Measurements from ENCODE around the gene ASB15.

Gene ASB15

GRCh38 chr7:123673137-123673732, 71.6 kb downstream of the ASB15 start:
- no peak for DNase-seq

GRCh38 chr7:123673752-123674398, 72.3 kb downstream of the ASB15 start:
- no peak for DNase-seq

DNA sequence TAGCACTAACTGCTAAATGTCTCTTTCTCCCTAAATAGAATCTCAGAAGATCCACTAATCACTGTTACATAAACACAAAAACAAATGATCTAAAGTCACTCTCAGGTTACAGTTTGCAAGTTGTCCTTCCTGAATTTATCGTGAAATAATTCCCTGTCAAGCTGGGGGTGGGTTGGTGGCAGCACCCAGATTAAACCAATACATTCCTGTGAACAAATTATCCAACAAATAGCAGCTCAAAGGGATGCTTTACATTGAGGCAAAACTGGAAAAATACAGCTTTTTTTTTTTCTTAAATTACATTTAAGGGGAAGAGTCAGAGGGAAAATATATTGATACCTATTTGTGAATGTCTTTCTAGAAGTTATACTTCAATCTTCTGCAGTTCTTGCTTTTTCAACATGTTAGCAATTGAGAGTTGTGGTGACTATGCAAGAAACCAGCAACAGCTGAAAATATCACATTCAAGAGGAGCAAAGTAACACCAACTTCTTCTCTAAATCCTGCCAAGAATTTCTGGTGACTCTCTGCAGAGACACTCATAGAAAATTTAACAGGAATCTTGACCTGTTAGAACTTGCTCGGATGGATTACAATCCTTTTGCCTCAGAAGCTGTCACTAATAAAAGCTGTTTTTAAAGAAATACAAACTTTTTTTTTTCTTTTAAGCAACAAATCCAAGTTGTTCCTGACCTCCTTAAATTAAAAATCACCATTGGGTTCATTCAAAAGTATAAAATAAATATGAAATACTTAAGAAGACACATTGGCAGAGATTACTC, 73.0 kb downstream of the ASB15 start:
- DNase-seq, result no peak

DNA sequence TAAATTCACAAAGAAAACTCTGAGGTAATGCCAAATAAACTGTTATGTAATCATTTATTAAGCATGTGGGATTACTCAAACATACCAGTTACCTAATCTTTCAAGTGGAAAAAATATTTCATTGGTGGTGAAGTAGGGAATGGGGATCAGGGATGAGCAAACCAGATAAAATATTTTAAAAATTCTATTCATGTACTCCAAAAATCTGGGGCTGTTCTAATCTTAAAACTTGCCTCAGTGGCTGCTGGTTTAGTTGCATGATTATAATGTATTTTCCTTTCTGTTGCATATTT, 73.5 kb downstream of the ASB15 start:
- DNase-seq, result no peak

GRCh38 chr7:123677061-123677715, 75.6 kb downstream of the ASB15 start:
- no peak for DNase-seq

GRCh38 chr7:123679614-123680013, 78.0 kb downstream of the ASB15 start:
- DNase-seq, result no peak

- no peak for DNase-seq
These were observed 79.0 kb downstream of the ASB15 start for GRCh38 chr7:123680580-123680979.

DNA sequence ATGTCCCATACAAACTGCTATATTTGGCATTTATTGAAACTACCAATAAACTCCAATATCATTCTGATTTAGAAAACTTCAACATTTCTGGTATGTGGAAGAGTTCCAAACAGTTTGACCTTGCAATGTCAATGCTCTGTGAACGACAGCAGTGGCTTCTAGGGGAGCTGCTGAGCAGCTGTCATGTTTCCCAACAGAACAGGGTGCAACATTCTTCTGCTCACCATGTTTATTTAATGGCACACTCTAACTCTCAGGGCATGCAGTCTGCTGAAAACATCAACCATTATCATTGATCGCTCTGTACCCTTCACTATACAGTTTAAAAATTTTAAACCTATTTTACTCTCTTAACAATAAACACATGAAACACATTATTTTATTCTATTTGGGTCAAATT, 79.9 kb downstream of the ASB15 start:
- DNase-seq, result no peak

GRCh38 chr7:123682690-123683089, 81.1 kb downstream of the ASB15 start:
- DNase-seq, result peak; percentile 53

DNA sequence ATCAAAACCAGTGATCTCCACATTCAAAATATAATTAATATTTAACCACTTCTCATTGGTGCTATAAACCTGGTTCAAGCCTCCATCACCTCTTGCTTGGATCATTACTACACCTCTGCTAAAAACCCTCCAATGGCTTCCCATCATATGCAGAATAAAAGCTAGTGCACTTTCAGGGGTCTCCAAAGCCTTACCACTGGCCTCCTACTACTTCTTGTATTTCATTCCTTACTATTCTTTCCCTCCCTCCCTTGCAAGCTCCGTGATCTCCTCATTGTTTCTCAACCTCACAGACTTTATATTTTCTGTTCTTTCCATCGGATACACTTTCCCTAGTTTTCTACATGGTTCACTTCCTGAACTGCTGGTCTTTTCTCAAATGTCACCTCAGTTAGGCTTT, 85.5 kb downstream of the ASB15 start:
- no peak for DNase-seq

- no peak for DNase-seq
These were observed 86.1 kb downstream of the ASB15 start for GRCh38 chr7:123687727-123688126.
